Keratinocyte (primary cell): ENCODE results near the gene OAT. TPM values are rescaled to one million over a fixed set of nuclear protein-coding genes. Genes with fewer than 3 reads are reported as not detected.

Experiments
- DNase-seq: peaks from one replicate; pipeline ENCODE4 v3.0.0-alpha.2; 2011; ENCODE audit warnings: low read depth, missing footprints, low spot score
- FAIRE-seq: peaks from 2 replicates; lab custom pipeline; 2011; peaks lifted over from hg19 to GRCh38; lab: Jason Lieb, UNC
- H2AFZ ChIP-seq: 2 replicates; pipeline ENCODE4 v1.6.0; 2012; ENCODE audit warnings: low read length, control low read depth, inconsistent platforms; ENCODE audit not compliant: control insufficient read depth
- H3K27ac ChIP-seq: 2 replicates; pipeline ENCODE4 v1.5.1; 2011; ENCODE audit warnings: low read length; ENCODE audit not compliant: control insufficient read depth, insufficient read depth
- H3K27me3 ChIP-seq: 3 replicates; pipeline ENCODE4 v1.6.0; 2011; ENCODE audit warnings: low read length; ENCODE audit not compliant: control insufficient read depth, insufficient read depth; ENCODE audit errors: extremely low read depth
- H3K36me3 ChIP-seq, 2 experiments: 2 replicates in 1 of 2; 3 replicates in 1 of 2; pipeline ENCODE4 v1.5.1; 2011; ENCODE audit warnings: low read length in 2 of 2, mild to moderate bottlenecking in 1 of 2; ENCODE audit not compliant: control insufficient read depth in 2 of 2, insufficient read depth in 2 of 2; ENCODE audit errors: extremely low read depth in 1 of 2
- H3K4me1 ChIP-seq: 3 replicates; pipeline ENCODE4 v1.5.1; 2011; ENCODE audit warnings: low read length; ENCODE audit not compliant: control insufficient read depth, insufficient read depth; ENCODE audit errors: extremely low read depth
- H3K4me2 ChIP-seq: 3 replicates; pipeline ENCODE4 v1.6.0; 2011; ENCODE audit warnings: low read depth, low read length; ENCODE audit not compliant: control insufficient read depth, insufficient read depth; ENCODE audit errors: extremely low read depth
- H3K4me3 ChIP-seq, 3 experiments: fragments of 200-600 bp in 1 of 3; sonication (generic) in 1 of 3; 2 replicates in 2 of 3; 3 replicates in 1 of 3; pipeline ENCODE4 v1.5.1; 2011 to 2016; ENCODE audit warnings: low read length in 3 of 3, mild to moderate bottlenecking in 3 of 3, control low read depth in 2 of 3, inconsistent platforms in 1 of 3, low read depth in 1 of 3, mixed read lengths in 1 of 3, mixed run types in 1 of 3, moderate library complexity in 1 of 3; ENCODE audit not compliant: control insufficient read depth in 2 of 3, insufficient read depth in 2 of 3; ENCODE audit errors: extremely low read depth in 1 of 3
- H3K79me2 ChIP-seq: 2 replicates; pipeline ENCODE4 v1.6.0; 2012; ENCODE audit warnings: low read length; ENCODE audit not compliant: control insufficient read depth, insufficient read depth
- H3K9ac ChIP-seq: 3 replicates; pipeline ENCODE4 v1.6.0; 2011; ENCODE audit warnings: low read length; ENCODE audit not compliant: control insufficient read depth, insufficient read depth; ENCODE audit errors: extremely low read depth
- H3K9me1 ChIP-seq: 3 replicates; pipeline ENCODE4 v1.6.0; 2011; ENCODE audit warnings: low read length; ENCODE audit not compliant: control insufficient read depth, insufficient read depth; ENCODE audit errors: extremely low read depth
- H3K9me3 ChIP-seq: 2 replicates; pipeline ENCODE4 v1.5.1; 2012; ENCODE audit warnings: low read depth, low read length; ENCODE audit not compliant: control insufficient read depth
- H4K20me1 ChIP-seq: 3 replicates; pipeline ENCODE4 v1.6.0; 2011; ENCODE audit warnings: low read length; ENCODE audit not compliant: control insufficient read depth, insufficient read depth; ENCODE audit errors: extremely low read depth
- EZH2 ChIP-seq: IDR thresholded peaks from one replicate; pipeline ENCODE4 v1.6.1; 2012; ENCODE audit warnings: inconsistent platforms, mild to moderate bottlenecking, low read length, moderate library complexity
- dilution Hi-C: fragments of 300-500 bp; cut with MboI; formaldehyde crosslinking; loops from one replicate; pipeline ENCODE4 v1.7.0; 2020; ENCODE audit warnings: low sequenced_read_pairs; ENCODE audit not compliant: extremely low pct_ligation_motif_present
- polyA plus RNA-seq, 5 experiments: library from polyadenylated mRNA; depleted of rRNA in 3 of 5; stranded (reverse) in 3 of 5; stranded (forward) in 1 of 5; unstranded in 1 of 5; fragments of >200 nt; gene quantifications; 1 replicate in 1 of 5; 2 replicates in 3 of 5; 3 replicates in 1 of 5; pipeline versions ENCODE4 v1.2.1 to v1.2.3, GENCODE V29; 2011 to 2012; ENCODE audit warnings: missing spikeins in 2 of 5, low read depth in 1 of 5, low replicate concordance in 1 of 5
- TF ChIP-seq, protein P1 (sequence below), 3 experiments: IDR thresholded peaks in 1 of 3; conservative IDR thresholded peaks in 1 of 3; optimal IDR thresholded peaks in 1 of 3; 2 replicates in 2 of 3; 3 replicates in 1 of 3; pipeline versions ENCODE3 to v1.5.1; 2011; ENCODE audit warnings: low read length in 3 of 3, mild to moderate bottlenecking in 3 of 3, moderate library complexity in 2 of 3, control low read depth in 1 of 3, inconsistent platforms in 1 of 3; ENCODE audit not compliant: insufficient read depth in 2 of 3; ENCODE audit errors: extremely low read depth in 1 of 3

OAT gene
- polyA plus RNA-seq, 1 donor (not counting 4 experiments of a cell fraction or from before 2014, with no cell fraction given) = 528 TPM

DNA sequence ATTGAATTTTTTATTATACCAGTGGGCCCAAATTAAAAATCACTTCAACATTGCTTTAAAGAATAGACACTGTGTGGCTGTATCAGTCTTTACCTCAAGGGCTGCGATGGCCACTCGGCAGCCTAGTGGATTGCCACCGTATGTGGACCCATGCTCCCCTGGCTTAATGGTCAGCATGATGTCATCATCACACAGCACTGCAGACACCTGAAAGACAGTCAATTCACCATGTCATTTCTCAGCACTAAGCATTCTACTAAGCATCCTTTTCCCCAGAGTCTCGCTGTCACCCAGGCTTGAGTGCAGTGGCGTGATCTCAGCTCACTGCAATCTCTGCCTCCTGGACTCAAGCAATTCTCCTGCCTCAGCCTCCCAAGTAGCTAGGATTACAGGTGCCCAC lies 17.1 kb downstream of the OAT start:
- Histone ChIP-seq H3K4me1 (no peaks in the 10 kb centered on the region), H3K9ac (no peak overlapping the region), H3K9me1 (no peaks in the 10 kb centered on the region), H3K9me3 (no peaks in the 10 kb centered on the region), H3K27me3 (no peaks in the 10 kb centered on the region), H3K4me3 (no peak overlapping the region), H3K79me2 (no peaks in the 10 kb centered on the region), H4K20me1 (no peaks in the 10 kb centered on the region), H3K36me3 (peaks cover 26 to 31% of the 10 kb centered on the region in 2 experiments), H3K4me2 (no peak overlapping the region), H3K27ac (no peak overlapping the region), H2AFZ (no peak overlapping the region)
- no peak for FAIRE-seq
- no peak for DNase-seq
- dilution Hi-C loops = no loop called here
- TF ChIP-seq, protein P1, sequence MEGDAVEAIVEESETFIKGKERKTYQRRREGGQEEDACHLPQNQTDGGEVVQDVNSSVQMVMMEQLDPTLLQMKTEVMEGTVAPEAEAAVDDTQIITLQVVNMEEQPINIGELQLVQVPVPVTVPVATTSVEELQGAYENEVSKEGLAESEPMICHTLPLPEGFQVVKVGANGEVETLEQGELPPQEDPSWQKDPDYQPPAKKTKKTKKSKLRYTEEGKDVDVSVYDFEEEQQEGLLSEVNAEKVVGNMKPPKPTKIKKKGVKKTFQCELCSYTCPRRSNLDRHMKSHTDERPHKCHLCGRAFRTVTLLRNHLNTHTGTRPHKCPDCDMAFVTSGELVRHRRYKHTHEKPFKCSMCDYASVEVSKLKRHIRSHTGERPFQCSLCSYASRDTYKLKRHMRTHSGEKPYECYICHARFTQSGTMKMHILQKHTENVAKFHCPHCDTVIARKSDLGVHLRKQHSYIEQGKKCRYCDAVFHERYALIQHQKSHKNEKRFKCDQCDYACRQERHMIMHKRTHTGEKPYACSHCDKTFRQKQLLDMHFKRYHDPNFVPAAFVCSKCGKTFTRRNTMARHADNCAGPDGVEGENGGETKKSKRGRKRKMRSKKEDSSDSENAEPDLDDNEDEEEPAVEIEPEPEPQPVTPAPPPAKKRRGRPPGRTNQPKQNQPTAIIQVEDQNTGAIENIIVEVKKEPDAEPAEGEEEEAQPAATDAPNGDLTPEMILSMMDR (optimal IDR thresholded peaks at IDR 0.05 in 1 of 3, IDR thresholded peaks at IDR 0.05 in 1 of 3, conservative IDR thresholded peaks at IDR 0.05 in 1 of 3; ENCODE audit: extremely low read depth in 1 of 3, insufficient read depth in 2 of 3, low read length in 3 of 3) = no peak
- no peak for TF ChIP-seq EZH2

GRCh38 chr10:124394583-124394982 lies 24.1 kb downstream of the OAT start:
- no peak for DNase-seq
- dilution Hi-C loops = loop anchor here (25.0 kb wide), 1 partner anchor 407 kb away; no protein-coding TSS in a partner anchor

More at GRCh38 chr10:124394583-124394982, 24.1 kb downstream of the OAT start:
- peak overlapping the region; percentile 51 for H3K4me2 ChIP-seq
- H3K9me1 ChIP-seq = no peaks in the 10 kb centered on the region
- peak overlapping the region; percentile 51 for H3K27ac ChIP-seq
- peaks cover 17% of the 10 kb centered on the region for H3K4me1 ChIP-seq
- H4K20me1 ChIP-seq = no peaks in the 10 kb centered on the region
- no peak overlapping the region for H3K9ac ChIP-seq
- peaks cover 3 to 4% of the 10 kb centered on the region in 2 experiments for H3K36me3 ChIP-seq
- no peak overlapping the region for H2AFZ ChIP-seq
- no peaks in the 10 kb centered on the region for H3K27me3 ChIP-seq
- H3K9me3 ChIP-seq = no peaks in the 10 kb centered on the region
- H3K79me2 ChIP-seq = no peaks in the 10 kb centered on the region
- FAIRE-seq = peak; percentile 65
- no peak for TF ChIP-seq EZH2
- TF ChIP-seq, protein P1 (optimal IDR thresholded peaks at IDR 0.05 in 1 of 3, IDR thresholded peaks at IDR 0.05 in 1 of 3, conservative IDR thresholded peaks at IDR 0.05 in 1 of 3; ENCODE audit: extremely low read depth in 1 of 3, insufficient read depth in 2 of 3, low read length in 3 of 3) = no peak
- H3K4me3 ChIP-seq = no peak overlapping the region
